PFSK-1 (cell line): ENCODE measurements around the gene S100A11.

Experiments
- FOXP2 ChIP-seq: optimal IDR thresholded peaks from 2 replicates; pipeline ENCODE3; 2011; ENCODE audit warnings: borderline replicate concordance, control low read depth, inconsistent platforms; ENCODE audit not compliant: insufficient read depth; ENCODE audit errors: extremely low read length, extremely low read depth
- POLR2AphosphoS5 ChIP-seq: IDR thresholded peaks from 2 replicates; pipeline ENCODE4 v1.6.1; 2012; ENCODE audit warnings: low read depth, mild to moderate bottlenecking, control low read depth, low read length, moderate library complexity
- REST ChIP-seq, 2 experiments: IDR thresholded peaks; 2 replicates each; pipeline versions ENCODE4 v1.6.1 to v1.8.0; 2011 to 2012; ENCODE audit warnings: low read depth in 2 of 2, low read length in 2 of 2, control low read depth in 1 of 2, inconsistent platforms in 1 of 2, mild to moderate bottlenecking in 1 of 2, moderate library complexity in 1 of 2; ENCODE audit not compliant: insufficient read depth in 1 of 2
- SIN3A ChIP-seq: IDR thresholded peaks from 2 replicates; pipeline ENCODE4 v1.6.1; 2012; ENCODE audit warnings: mild to moderate bottlenecking, low read length, moderate library complexity, borderline replicate concordance; ENCODE audit not compliant: insufficient read depth
- TAF1 ChIP-seq: IDR thresholded peaks from 2 replicates; pipeline ENCODE4 v1.6.1; 2012; ENCODE audit warnings: low read length, control low read depth, borderline replicate concordance; ENCODE audit not compliant: insufficient read depth

S100A11 gene

GRCh38 chr1:152034324-152034653 lies 2.5 kb downstream of the S100A11 start:
- TF ChIP-seq REST (IDR thresholded peaks at IDR 0.05; ENCODE audit: insufficient read depth in 1 of 2, low read depth in 2 of 2, low read length in 2 of 2) (no peak), SIN3A (no peak), POLR2AphosphoS5 (peak; percentile 49; the same call in 1 of the 2 replicates), FOXP2 (no peak), TAF1 (no peak)

GRCh38 chr1:152029929-152030211 lies 6.9 kb downstream of the S100A11 start:
- TF ChIP-seq REST (IDR thresholded peaks at IDR 0.05; ENCODE audit: insufficient read depth in 1 of 2, low read depth in 2 of 2, low read length in 2 of 2) = no peak
- TF ChIP-seq TAF1 = no peak
- TF ChIP-seq SIN3A = no peak
- no peak for TF ChIP-seq POLR2AphosphoS5
- no peak for TF ChIP-seq FOXP2

- TF ChIP-seq POLR2AphosphoS5 = peak; percentile 46; the same call in 1 of the 2 replicates
- TF ChIP-seq TAF1 = no peak
Measured at GRCh38 chr1:152029144-152029928, 7.5 kb downstream of the S100A11 start.

- TF ChIP-seq SIN3A (no peak), TAF1 (no peak), FOXP2 (no peak), POLR2AphosphoS5 (no peak), REST (IDR thresholded peaks at IDR 0.05; ENCODE audit: insufficient read depth in 1 of 2, low read depth in 2 of 2, low read length in 2 of 2) (no peak)
Measured at GRCh38 chr1:152026895-152027294, 9.9 kb downstream of the S100A11 start.

- TF ChIP-seq POLR2AphosphoS5 (no peak), FOXP2 (no peak), REST (IDR thresholded peaks at IDR 0.05; ENCODE audit: insufficient read depth in 1 of 2, low read depth in 2 of 2, low read length in 2 of 2) (no peak), SIN3A (no peak), TAF1 (no peak)
Measured at GRCh38 chr1:152024223-152024622, 12.6 kb downstream of the S100A11 start.

GRCh38 chr1:152023221-152023620 lies 13.6 kb downstream of the S100A11 start:
- no peak for TF ChIP-seq POLR2AphosphoS5
- no peak for TF ChIP-seq FOXP2
- no peak for TF ChIP-seq SIN3A
- TF ChIP-seq TAF1 = no peak
- TF ChIP-seq REST (IDR thresholded peaks at IDR 0.05; ENCODE audit: insufficient read depth in 1 of 2, low read depth in 2 of 2, low read length in 2 of 2) = no peak
